Spleen (tissue), 7 donors: ENCODE measurements around the gene DNPH1.

ENCODE experiments used
- POLR2A ChIP-seq, 3 donors: fragments of 450-650 bp; IDR thresholded peaks; one replicate each; pipeline ENCODE4 v1.5.1; 2017; ENCODE audit warnings: antibody characterized with exemption in 3 of 3, mild to moderate bottlenecking in 1 of 3
- TF ChIP-seq, protein P1 (sequence below), 11 experiments: fragments of 200-600 bp in 7 of 11; fragments of 450-650 bp in 4 of 11; sonication (generic) in 4 of 11; IDR thresholded peaks in 8 of 11; conservative IDR thresholded peaks in 3 of 11; 1 replicate in 7 of 11; 2 replicates in 4 of 11; pipeline versions ENCODE4 v1.4.0 to v1.8.0; 2016 to 2021; ENCODE audit warnings: antibody characterized with exemption in 11 of 11, inconsistent platforms in 4 of 11, mild to moderate bottlenecking in 1 of 11
- donor health status: DM: no; HTN: no; CAD: no; lungs with moderate emphysema.
- donor health status: DM: no; HTN: no; CAD: no.
- donor health status: DM: no; HTN: no; CAD: no.

- no peak for TF ChIP-seq POLR2A (IDR thresholded peaks at IDR 0.05)
- TF ChIP-seq, protein P1, sequence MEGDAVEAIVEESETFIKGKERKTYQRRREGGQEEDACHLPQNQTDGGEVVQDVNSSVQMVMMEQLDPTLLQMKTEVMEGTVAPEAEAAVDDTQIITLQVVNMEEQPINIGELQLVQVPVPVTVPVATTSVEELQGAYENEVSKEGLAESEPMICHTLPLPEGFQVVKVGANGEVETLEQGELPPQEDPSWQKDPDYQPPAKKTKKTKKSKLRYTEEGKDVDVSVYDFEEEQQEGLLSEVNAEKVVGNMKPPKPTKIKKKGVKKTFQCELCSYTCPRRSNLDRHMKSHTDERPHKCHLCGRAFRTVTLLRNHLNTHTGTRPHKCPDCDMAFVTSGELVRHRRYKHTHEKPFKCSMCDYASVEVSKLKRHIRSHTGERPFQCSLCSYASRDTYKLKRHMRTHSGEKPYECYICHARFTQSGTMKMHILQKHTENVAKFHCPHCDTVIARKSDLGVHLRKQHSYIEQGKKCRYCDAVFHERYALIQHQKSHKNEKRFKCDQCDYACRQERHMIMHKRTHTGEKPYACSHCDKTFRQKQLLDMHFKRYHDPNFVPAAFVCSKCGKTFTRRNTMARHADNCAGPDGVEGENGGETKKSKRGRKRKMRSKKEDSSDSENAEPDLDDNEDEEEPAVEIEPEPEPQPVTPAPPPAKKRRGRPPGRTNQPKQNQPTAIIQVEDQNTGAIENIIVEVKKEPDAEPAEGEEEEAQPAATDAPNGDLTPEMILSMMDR (IDR thresholded peaks at IDR 0.05 in 8 of 11, conservative IDR thresholded peaks at IDR 0.05 in 3 of 11) = no peak
Measured at GRCh38 chr6:43221046-43221972, 8.0 kb downstream of the DNPH1 start.
